DOHH2 (cell line): ENCODE data around the gene DUOX1.

ENCODE experiments used
- EZH2phosphoT487 ChIP-seq: fragments of 200-600 bp; sonication (generic); IDR thresholded peaks from 2 replicates; pipeline ENCODE4 v1.6.1; 2017; ENCODE audit warnings: borderline replicate concordance, mild to moderate bottlenecking, antibody characterized with exemption, low read length, moderate library complexity, mixed read lengths
- TF ChIP-seq, protein P1 (sequence below): fragments of 200-600 bp; sonication (generic); IDR thresholded peaks from one replicate; pipeline ENCODE4 v1.5.1; 2014; ENCODE audit warnings: antibody characterized with exemption, mild to moderate bottlenecking, low read depth, low read length; ENCODE audit not compliant: poor library complexity, severe bottlenecking

DNA sequence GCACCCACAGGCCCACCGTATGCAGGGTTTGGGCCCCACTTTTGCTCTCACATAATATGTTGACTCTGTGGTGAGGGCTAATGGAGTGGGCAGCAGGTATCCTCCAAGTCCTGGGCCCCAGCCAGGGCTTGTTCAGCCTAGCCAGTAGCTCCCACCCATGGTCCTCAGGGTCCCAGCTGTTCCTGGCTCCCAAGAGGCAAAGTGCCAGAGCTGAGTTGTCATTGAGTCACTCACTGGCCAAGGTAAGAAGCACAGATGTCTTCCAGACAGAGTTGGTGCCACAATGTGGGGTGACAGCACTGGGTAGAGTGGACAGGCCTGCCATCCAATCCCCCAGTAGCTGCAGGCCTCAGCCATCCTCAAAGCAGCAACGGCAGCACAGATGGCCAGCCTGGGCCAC, 53.7 kb downstream of the DUOX1 start:
- TF ChIP-seq, protein P1, sequence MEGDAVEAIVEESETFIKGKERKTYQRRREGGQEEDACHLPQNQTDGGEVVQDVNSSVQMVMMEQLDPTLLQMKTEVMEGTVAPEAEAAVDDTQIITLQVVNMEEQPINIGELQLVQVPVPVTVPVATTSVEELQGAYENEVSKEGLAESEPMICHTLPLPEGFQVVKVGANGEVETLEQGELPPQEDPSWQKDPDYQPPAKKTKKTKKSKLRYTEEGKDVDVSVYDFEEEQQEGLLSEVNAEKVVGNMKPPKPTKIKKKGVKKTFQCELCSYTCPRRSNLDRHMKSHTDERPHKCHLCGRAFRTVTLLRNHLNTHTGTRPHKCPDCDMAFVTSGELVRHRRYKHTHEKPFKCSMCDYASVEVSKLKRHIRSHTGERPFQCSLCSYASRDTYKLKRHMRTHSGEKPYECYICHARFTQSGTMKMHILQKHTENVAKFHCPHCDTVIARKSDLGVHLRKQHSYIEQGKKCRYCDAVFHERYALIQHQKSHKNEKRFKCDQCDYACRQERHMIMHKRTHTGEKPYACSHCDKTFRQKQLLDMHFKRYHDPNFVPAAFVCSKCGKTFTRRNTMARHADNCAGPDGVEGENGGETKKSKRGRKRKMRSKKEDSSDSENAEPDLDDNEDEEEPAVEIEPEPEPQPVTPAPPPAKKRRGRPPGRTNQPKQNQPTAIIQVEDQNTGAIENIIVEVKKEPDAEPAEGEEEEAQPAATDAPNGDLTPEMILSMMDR, result no peak
- TF ChIP-seq EZH2phosphoT487, result no peak
